K562 (cell line): ENCODE data around the gene HNRNPM. TPM values are rescaled to one million over a fixed set of nuclear protein-coding genes. Genes with fewer than 3 reads are reported as not detected.

ENCODE experiments used
- BACH1 ChIP-seq: fragments of 200-800 bp; sonication (Bioruptor generic); IDR thresholded peaks from 2 replicates; pipeline ENCODE4 v1.6.1; 2016; ENCODE audit warnings: missing genetic modification characterization, missing compliant biosample characterization
- DEAF1 ChIP-seq: fragments of 450-650 bp; formaldehyde crosslinking; IDR thresholded peaks from 2 replicates; pipeline ENCODE4 v1.4.0; 2020; ENCODE audit warnings: mild to moderate bottlenecking, moderate library complexity
- HDGF ChIP-seq: fragments of 450-650 bp; IDR thresholded peaks from 2 replicates; pipeline ENCODE4 v1.6.1; 2016
- IFI16 ChIP-seq: fragments of 250-450 bp; sonication (Bioruptor Pico); IDR thresholded peaks from 2 replicates; pipeline ENCODE4 v2.1.2; 2022; ENCODE audit warnings: mild to moderate bottlenecking, inconsistent platforms
- KLF10 ChIP-seq: fragments of 250-450 bp; sonication (Bioruptor Pico); IDR thresholded peaks from 2 replicates; pipeline ENCODE4 v1.6.1; 2021; ENCODE audit warnings: matching md5 sums
- PHB ChIP-seq: fragments of 250-450 bp; sonication (Bioruptor Pico); IDR thresholded peaks from 2 replicates; pipeline ENCODE4 v1.5.0; 2021
- PRDM10 ChIP-seq: fragments of 450-650 bp; IDR thresholded peaks from 2 replicates; pipeline ENCODE4 v1.6.1; 2018; ENCODE audit not compliant: partially characterized antibody
- RBBP5 ChIP-seq: fragments of 200-600 bp; sonication (generic); IDR thresholded peaks from 2 replicates; pipeline ENCODE4 v1.6.1; 2012; ENCODE audit warnings: borderline replicate concordance, mild to moderate bottlenecking, low read length, control low read depth, inconsistent platforms; ENCODE audit not compliant: insufficient read depth, poor library complexity, severe bottlenecking
- RBM25 ChIP-seq: fragments of 200-400 bp; formaldehyde crosslinking; IDR thresholded peaks from 2 replicates; pipeline ENCODE4 v1.6.1; 2018; ENCODE audit warnings: low read length, low read depth, moderate library complexity; ENCODE audit not compliant: severe bottlenecking
- SMAD4 ChIP-seq: fragments of 250-450 bp; sonication (Bioruptor Pico); conservative IDR thresholded peaks from 2 replicates; pipeline ENCODE4 v1.8.0; 2021; ENCODE audit warnings: inconsistent platforms, mild to moderate bottlenecking, moderate library complexity
- XRCC4 ChIP-seq: IDR thresholded peaks from one replicate; pipeline ENCODE4 v1.6.1; 2011; ENCODE audit not compliant: insufficient read depth, insufficient read length; ENCODE audit errors: extremely low read depth
- ZBTB34 ChIP-seq: fragments of 250-450 bp; sonication (Bioruptor Pico); IDR thresholded peaks from 2 replicates; pipeline ENCODE4 v1.8.0; 2021; ENCODE audit warnings: mild to moderate bottlenecking, moderate library complexity
- ZC3H4 ChIP-seq: sonication (generic); formaldehyde crosslinking; IDR thresholded peaks from 2 replicates; pipeline ENCODE4 v1.9.0; 2021; ENCODE audit warnings: missing genetic modification reagents, borderline replicate concordance
- ZNF518B ChIP-seq: fragments of 250-450 bp; sonication (Bioruptor Pico); IDR thresholded peaks from 2 replicates; pipeline ENCODE4 v1.5.0; 2021; ENCODE audit warnings: mild to moderate bottlenecking, moderate library complexity
- polyA plus RNA-seq, 8 experiments: library from polyadenylated mRNA; depleted of rRNA in 4 of 8; stranded (reverse) in 5 of 8; unstranded in 3 of 8; fragments of >200 nt; fragmentation: Nextera tagmentation in 2 of 8; fragmentation: Illumina TruSeq in 1 of 8; extraction: Ambion mirVana in 2 of 8; extraction: Trizol in 1 of 8; gene quantifications; 2 replicates each; pipeline versions ENCODE4 v1.2.1 to v1.2.3, GENCODE V29; 2011 to 2014; ENCODE audit warnings: inconsistent platforms in 1 of 8, missing spikeins in 1 of 8
- total RNA-seq, 7 experiments: library from RNA; depleted of rRNA in 6 of 7; stranded (reverse); fragments of >200 nt in 6 of 7; fragmentation: Illumina TruSeq in 2 of 7; extraction: Trizol in 2 of 7; gene quantifications; 2 replicates each; pipeline versions ENCODE4 v1.2.1 to v1.2.3, GENCODE V29; 2011 to 2021; ENCODE audit warnings: low replicate concordance in 1 of 7

Gene HNRNPM
- total and polyA plus RNA-seq, 9 of the 15 experiments (the other 6 are each of a cell fraction or from before 2014, with no cell fraction given): 11.1 to 340 (median 195) TPM

GRCh38 chr19:8413629-8413995 lies 31.2 kb upstream of the HNRNPM start (continued):
- TF ChIP-seq PRDM10: peak; percentile 21
- TF ChIP-seq KLF10 (CRISPR knock-in tag): no peak
- TF ChIP-seq SMAD4 (CRISPR knock-in tag): no peak
- no peak for TF ChIP-seq IFI16 (CRISPR knock-in tag)
- TF ChIP-seq ZBTB34 (CRISPR knock-in tag): no peak
- TF ChIP-seq RBBP5: no peak
- TF ChIP-seq PHB: no peak
- TF ChIP-seq BACH1 (tag): no peak
- no peak for TF ChIP-seq DEAF1 (CRISPR knock-in tag)
- no peak for TF ChIP-seq HDGF
- no peak for TF ChIP-seq XRCC4
- no peak for TF ChIP-seq RBM25
- peak; percentile 32; the same call in 1 of the 2 replicates for TF ChIP-seq ZC3H4 (CRISPR knock-in tag)
- TF ChIP-seq ZNF518B (CRISPR knock-in tag): no peak
